Measurements from ENCODE around the gene DGCR6L.

DNA sequence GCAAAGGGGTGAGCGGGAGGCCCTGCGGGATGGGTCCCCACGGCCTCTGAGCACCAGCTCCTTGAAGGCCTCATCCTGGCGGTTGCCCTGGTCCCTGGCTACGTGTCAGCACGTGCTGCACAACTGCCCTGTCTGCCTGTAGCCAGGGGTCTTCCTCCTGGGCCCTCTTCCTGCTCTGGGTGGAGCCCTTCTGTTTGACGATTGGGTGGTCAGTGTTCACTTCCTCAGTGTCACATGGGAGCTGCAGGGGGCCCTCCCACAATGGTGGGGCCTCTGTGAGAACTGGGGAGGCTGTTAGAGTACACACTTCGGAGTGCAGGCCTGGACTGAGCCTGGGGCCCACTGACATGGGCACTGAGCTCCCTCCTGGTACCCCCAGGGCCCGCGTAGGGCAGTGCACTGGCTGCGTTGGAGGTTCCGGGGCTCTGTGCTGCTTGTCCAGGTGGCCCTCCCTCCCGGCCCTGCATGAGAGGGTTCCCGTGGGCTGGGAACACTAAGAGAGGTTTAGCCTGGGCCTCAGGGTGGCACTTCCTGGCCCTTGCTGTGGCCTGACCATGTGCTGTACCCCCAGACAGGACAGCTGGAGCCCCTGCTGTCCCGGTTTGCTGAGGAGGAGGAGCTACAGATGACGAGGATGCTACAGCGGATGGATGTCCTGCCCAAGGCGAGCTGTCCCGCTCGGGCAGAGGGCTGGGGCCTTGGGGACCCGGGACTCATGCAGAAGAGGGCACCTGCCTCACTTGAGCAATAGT lies 13.8 kb downstream of the DGCR6L start:
- TF ChIP-seq EZH2phosphoT487 (IDR thresholded peaks at IDR 0.05; ENCODE audit: insufficient read depth, low read depth), result no peak
- no peak for TF ChIP-seq EZH2 (IDR thresholded peaks at IDR 0.05; ENCODE audit: insufficient read depth, poor library complexity, severe bottlenecking)
